CD4-positive, alpha-beta T cell treated with Interleukin-6 for 4 hours (primary cell): ENCODE measurements around the gene TMEM151B.
"Not testable (repeated sequence)": the region's sequence is repeated elsewhere in the genome, so short reads cannot be mapped to it uniquely, and the experiment has no call there.

Source experiments
- DNase-seq: peaks from one replicate; pipeline ENCODE4 v3.0.0-alpha.2; 2020; ENCODE audit warnings: mixed read lengths

The TMEM151B gene

GRCh38 chr6:44309092-44309491 is 38.8 kb downstream of the TMEM151B start:
- no peak for DNase-seq

GRCh38 chr6:44309631-44310030 is 39.4 kb downstream of the TMEM151B start:
- no peak for DNase-seq

GRCh38 chr6:44310241-44310640 is 40.0 kb downstream of the TMEM151B start:
- no peak for DNase-seq

GRCh38 chr6:44311304-44311703 is 41.1 kb downstream of the TMEM151B start:
- DNase-seq: no peak

- DNase-seq: no peak
Observed at GRCh38 chr6:44311767-44312166, 41.5 kb downstream of the TMEM151B start.

GRCh38 chr6:44312901-44313788 is 42.9 kb downstream of the TMEM151B start, which contains the start of gene AARS2:
Gene AARS2 (minus strand): TSS chr6:44313347. CDS start chr6:44313323, 24 bp downstream.
- peak; percentile 93 for DNase-seq

- DNase-seq: not testable (repeated sequence)
Observed at GRCh38 chr6:44314657-44315056, 44.4 kb downstream of the TMEM151B start.

GRCh38 chr6:44315516-44315915 is 45.3 kb downstream of the TMEM151B start:
- no peak for DNase-seq

GRCh38 chr6:44315951-44316350 is 45.7 kb downstream of the TMEM151B start:
- no peak for DNase-seq

- DNase-seq: no peak
Observed at GRCh38 chr6:44316481-44316880, 46.2 kb downstream of the TMEM151B start.

- DNase-seq: not testable (repeated sequence)
Observed at GRCh38 chr6:44317136-44317631, 46.9 kb downstream of the TMEM151B start.

GRCh38 chr6:44321210-44321609 is 51.0 kb downstream of the TMEM151B start:
- DNase-seq: no peak

- no peak for DNase-seq
Observed at GRCh38 chr6:44327096-44327495, 56.8 kb downstream of the TMEM151B start.

- DNase-seq: no peak
Observed at GRCh38 chr6:44327760-44328159, 57.5 kb downstream of the TMEM151B start.

- not testable (repeated sequence) for DNase-seq
Observed at GRCh38 chr6:44328203-44328602, 58.0 kb downstream of the TMEM151B start.

- no peak for DNase-seq
Observed at GRCh38 chr6:44329858-44330257, 59.6 kb downstream of the TMEM151B start.

- no peak for DNase-seq
Observed at GRCh38 chr6:44332585-44332984, 62.3 kb downstream of the TMEM151B start.

GRCh38 chr6:44333273-44333919 is 63.1 kb downstream of the TMEM151B start:
- DNase-seq: no peak

GRCh38 chr6:44333942-44334341 is 63.7 kb downstream of the TMEM151B start:
- no peak for DNase-seq

- no peak for DNase-seq
Observed at GRCh38 chr6:44335631-44336030, 65.4 kb downstream of the TMEM151B start.

- DNase-seq: peak; percentile 66
Observed at GRCh38 chr6:44338228-44339122, 68.2 kb downstream of the TMEM151B start.

GRCh38 chr6:44339301-44339700 is 69.1 kb downstream of the TMEM151B start:
- no peak for DNase-seq
